ENCODE results near the gene DHODH.
"Not testable (repeated sequence)": the region's sequence is repeated elsewhere in the genome, so short reads cannot be mapped to it uniquely, and the experiment has no call there.

The DHODH gene

GRCh38 chr16:72008424-72009216, at the start of gene DHODH:
Gene DHODH, plus strand, starts transcription at chr16:72008744. Its CDS starts 21 bp downstream, at chr16:72008765.
- peak; percentile 98 for DNase-seq

GRCh38 chr16:71961066-71962039, 47.2 kb upstream of the DHODH start:
- peak; percentile 89 for DNase-seq

GRCh38 chr16:71963125-71963875, 45.2 kb upstream of the DHODH start:
- DNase-seq = no peak

GRCh38 chr16:71965223-71965622, 43.3 kb upstream of the DHODH start:
- no peak for DNase-seq

GRCh38 chr16:71966932-71967331, 41.6 kb upstream of the DHODH start:
- no peak for DNase-seq

GRCh38 chr16:71969353-71969752, 39.2 kb upstream of the DHODH start:
- no peak for DNase-seq

- DNase-seq = no peak
Measured at GRCh38 chr16:71971571-71971970, 37.0 kb upstream of the DHODH start.

GRCh38 chr16:71972356-71972755, 36.2 kb upstream of the DHODH start:
- no peak for DNase-seq

GRCh38 chr16:71973001-71973400, 35.5 kb upstream of the DHODH start:
- no peak for DNase-seq

- no peak for DNase-seq
Measured at GRCh38 chr16:71974068-71974818, 34.3 kb upstream of the DHODH start.

- DNase-seq = no peak
Measured at GRCh38 chr16:71985262-71985974, 23.1 kb upstream of the DHODH start.

- DNase-seq = no peak
Measured at GRCh38 chr16:71986131-71986530, 22.4 kb upstream of the DHODH start.

GRCh38 chr16:71995038-71995437, 13.5 kb upstream of the DHODH start:
- no peak for DNase-seq

GRCh38 chr16:71997578-71997977, 11.0 kb upstream of the DHODH start:
- not testable (repeated sequence) for DNase-seq

GRCh38 chr16:72001180-72001874, 7.2 kb upstream of the DHODH start:
- DNase-seq = no peak

- no peak for DNase-seq
Measured at GRCh38 chr16:72002619-72003018, 5.9 kb upstream of the DHODH start.

- DNase-seq = not testable (repeated sequence)
Measured at GRCh38 chr16:72008065-72008423, 500 bp upstream of the DHODH start.

- DNase-seq = no peak
Measured at GRCh38 chr16:72009779-72010178, 1.2 kb downstream of the DHODH start.

GRCh38 chr16:72012607-72013006, 4.1 kb downstream of the DHODH start:
- DNase-seq = no peak

GRCh38 chr16:72013389-72013788, 4.8 kb downstream of the DHODH start:
- no peak for DNase-seq

Data from CD4-positive, alpha-beta T cell treated with Interleukin-17A for 4 hours (primary cell).